ENCODE results near the gene VMP1.

GRCh38 chr17:59683283-59683682, 24.2 kb upstream of the VMP1 start:
- no peak for TF ChIP-seq EZH2 (IDR thresholded peaks at IDR 0.05; ENCODE audit: borderline replicate concordance, low read length)
- no peak for TF ChIP-seq CTCF (conservative IDR thresholded peaks at IDR 0.05 in 1 of 2, IDR thresholded peaks at IDR 0.05 in 1 of 2; ENCODE audit: extremely low read depth in 1 of 2, insufficient read depth in 1 of 2, low read depth in 1 of 2, low read length in 2 of 2)
